GM19328 (cell line): Measurements from ENCODE around the gene NFKBIZ.
"Not testable (repeated sequence)": the region's sequence is repeated elsewhere in the genome, so short reads cannot be mapped to it uniquely, and the experiment has no call there.

Experiments used
- ATAC-seq: cut with Tn5 transposase; IDR thresholded peaks from one replicate; pipeline ENCODE4 v1.9.1; 2021; ENCODE audit warnings: mild to moderate bottlenecking, moderate library complexity; ENCODE audit not compliant: unreplicated experiment

NFKBIZ gene

GRCh38 chr3:101850246-101851051 lies 1.1 kb downstream of the NFKBIZ start:
- ATAC-seq = no peak

DNA sequence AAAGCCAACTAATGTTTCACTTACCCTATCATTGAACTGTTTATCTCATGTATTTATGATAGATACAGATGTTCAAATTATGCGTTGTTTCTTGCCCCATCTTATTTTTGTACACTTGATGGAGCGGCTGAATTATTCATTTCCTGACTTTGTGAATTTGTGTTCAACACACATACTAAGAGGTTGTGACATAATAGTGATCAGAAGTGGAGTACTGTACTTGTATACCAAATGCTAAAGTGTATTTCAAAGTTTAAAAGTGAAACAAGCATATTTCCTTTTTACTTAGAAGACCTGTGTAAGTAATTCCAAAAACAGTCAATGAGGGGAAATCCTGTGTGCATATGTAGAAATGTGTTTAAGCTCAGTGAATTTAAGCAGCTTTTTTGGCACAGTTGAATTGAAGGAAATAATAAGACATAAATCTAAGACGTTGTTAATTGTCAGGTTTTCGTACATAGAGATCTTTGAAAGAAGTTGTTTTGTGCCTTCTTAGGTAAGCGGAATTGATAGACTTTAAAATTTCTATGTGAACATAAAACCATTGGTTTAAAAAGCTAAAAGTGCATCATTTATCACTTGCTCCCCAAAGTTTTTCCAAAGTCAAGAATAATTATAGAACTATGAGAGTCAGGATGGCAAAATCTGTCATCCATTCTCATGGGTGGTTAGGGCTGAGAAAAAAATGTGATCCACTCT lies 1.9 kb downstream of the NFKBIZ start:
- ATAC-seq = no peak

- no peak for ATAC-seq
These were observed 2.8 kb downstream of the NFKBIZ start for GRCh38 chr3:101851850-101852714.

- ATAC-seq = no peak
These were observed 3.9 kb downstream of the NFKBIZ start for GRCh38 chr3:101852983-101853840.

GRCh38 chr3:101853982-101854381 lies 4.7 kb downstream of the NFKBIZ start:
- no peak for ATAC-seq

DNA sequence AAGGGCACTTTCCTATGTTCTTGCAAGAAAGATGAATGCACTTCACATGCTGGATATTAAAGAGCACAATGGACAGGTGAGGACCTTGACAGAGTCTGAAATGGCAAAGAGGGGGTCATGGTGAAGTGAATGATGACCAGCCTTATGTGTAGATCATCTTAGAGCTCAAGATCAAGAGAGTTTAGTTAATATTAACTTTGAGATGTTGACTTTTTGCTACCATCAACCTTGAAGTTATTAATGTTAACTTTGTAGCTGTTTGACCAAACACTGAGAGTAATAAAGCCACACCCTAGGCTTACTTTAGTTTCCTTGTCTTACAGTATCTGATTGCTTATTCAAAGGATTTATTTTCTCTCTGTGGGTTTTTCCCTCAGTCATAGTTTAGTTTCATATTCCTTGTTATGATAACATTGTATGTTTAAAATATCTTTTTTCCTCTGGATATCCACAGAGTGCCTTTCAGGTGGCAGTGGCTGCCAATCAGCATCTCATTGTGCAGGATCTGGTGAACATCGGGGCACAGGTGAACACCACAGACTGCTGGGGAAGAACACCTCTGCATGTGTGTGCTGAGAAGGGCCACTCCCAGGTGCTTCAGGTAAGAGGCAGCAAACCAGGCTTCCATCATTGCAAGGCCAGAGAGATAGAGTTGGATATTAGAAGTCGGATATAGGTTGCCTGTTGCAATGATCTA lies 5.4 kb downstream of the NFKBIZ start:
- ATAC-seq = no peak

- no peak for ATAC-seq
These were observed 8.0 kb downstream of the NFKBIZ start for GRCh38 chr3:101857301-101857741.

GRCh38 chr3:101858464-101859030 lies 9.2 kb downstream of the NFKBIZ start:
- no peak for ATAC-seq

DNA sequence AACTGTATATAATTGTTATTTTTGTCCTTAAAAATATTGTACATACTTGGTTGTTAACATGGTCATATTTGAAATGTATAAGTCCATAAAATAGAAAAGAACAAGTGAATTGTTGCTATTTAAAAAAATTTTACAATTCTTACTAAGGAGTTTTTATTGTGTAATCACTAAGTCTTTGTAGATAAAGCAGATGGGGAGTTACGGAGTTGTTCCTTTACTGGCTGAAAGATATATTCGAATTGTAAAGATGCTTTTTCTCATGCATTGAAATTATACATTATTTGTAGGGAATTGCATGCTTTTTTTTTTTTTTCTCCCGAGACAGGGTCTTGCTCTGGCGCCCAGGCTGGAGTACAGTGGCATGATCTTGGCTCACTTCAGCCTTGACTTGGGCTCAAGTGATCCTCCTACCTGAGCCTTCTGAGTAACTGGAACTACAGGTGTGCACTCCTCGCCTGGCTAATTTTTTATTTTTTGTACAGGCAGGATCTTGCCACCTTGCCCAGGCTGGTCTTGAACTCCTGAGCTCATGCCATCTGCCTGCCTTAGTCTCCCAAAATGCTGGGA lies 10.7 kb downstream of the NFKBIZ start:
- no peak for ATAC-seq

GRCh38 chr3:101861212-101861788 lies 12.0 kb downstream of the NFKBIZ start:
- peak; percentile 48 for ATAC-seq

DNA sequence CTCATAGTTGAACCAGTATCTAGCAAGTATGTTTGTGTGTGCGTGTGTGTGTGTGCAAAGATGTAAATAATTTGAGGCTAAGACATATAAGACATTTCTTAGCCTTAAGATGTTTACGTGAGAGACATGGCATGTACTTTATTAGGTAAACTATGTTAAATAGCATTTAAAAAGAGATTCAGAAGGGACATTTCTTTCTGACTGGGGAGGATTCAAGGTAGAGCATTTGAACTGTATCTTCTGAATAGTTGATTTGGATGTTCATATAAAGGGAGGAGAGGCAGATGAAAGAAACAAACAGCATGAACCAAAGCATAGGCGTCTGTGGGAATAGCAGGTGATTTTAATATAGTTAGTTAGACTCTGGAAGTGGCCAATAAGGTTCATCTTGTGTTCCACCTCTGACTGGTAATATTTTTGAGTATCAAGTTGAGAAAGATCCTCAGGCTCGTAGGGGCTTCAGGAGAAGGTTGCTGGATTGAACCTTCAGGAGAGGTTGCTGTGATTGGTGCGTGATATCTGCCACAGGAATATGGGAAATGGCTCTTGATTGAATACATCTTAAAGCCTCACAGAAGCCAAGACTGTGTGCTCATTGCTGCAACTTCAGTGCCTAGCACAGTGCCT lies 12.6 kb downstream of the NFKBIZ start:
- ATAC-seq = no peak

- ATAC-seq = no peak
These were observed 13.3 kb downstream of the NFKBIZ start for GRCh38 chr3:101862416-101863165.

DNA sequence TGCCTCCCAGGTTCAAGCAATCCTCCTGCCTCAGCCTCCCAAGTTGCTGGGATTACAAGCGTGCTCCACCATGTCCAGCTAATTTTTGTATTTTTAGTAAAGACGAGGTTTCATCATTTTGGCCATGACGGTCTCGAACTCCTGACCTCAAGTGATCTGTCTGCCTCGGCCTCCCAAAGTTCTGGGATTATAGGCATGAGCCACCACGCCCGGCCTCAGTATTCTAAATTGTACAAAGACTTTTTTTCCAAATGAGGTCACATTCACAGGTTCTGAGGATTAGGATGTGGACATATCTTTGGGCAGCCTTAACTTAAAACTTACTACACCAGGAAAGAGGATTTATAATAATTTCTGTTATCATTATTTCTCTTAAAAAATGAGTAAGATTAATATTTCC lies 15.6 kb downstream of the NFKBIZ start:
- ATAC-seq = not testable (repeated sequence)

- ATAC-seq = no peak
These were observed 16.6 kb downstream of the NFKBIZ start for GRCh38 chr3:101865751-101866509.

GRCh38 chr3:101867511-101867910 lies 18.2 kb downstream of the NFKBIZ start:
- ATAC-seq = no peak

DNA sequence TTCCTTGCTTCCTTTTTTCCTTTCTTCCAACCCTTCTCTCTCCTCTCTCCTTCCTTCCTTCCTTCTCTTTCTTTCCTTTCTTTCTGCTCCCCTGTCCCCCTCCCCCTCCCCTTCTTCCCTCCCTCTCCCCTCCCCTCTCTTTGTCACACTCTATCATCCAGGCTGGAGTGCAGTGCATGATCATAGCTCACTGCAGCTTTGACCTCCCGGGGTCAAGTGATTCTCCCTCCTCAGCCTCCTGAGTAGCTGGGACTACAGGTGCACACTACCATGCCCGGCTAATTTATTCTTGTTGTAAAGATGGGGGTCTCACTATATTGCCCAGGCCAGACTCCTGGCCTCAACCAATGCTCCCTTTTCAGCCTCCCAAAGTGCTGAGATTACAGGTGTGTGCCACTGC lies 18.7 kb downstream of the NFKBIZ start:
- no peak for ATAC-seq
